HG03575 (cell line): ENCODE measurements around the gene MBD1.
"Not testable (repeated sequence)": the region's sequence is repeated elsewhere in the genome, so short reads cannot be mapped to it uniquely, and the experiment has no call there.

Experiments
- ATAC-seq: cut with Tn5 transposase; IDR thresholded peaks from one replicate; pipeline ENCODE4 v1.9.1; 2021; ENCODE audit not compliant: unreplicated experiment, insufficient number of reproducible peaks, low FRiP score; ENCODE audit errors: extremely low read depth

MBD1 gene, protein sequence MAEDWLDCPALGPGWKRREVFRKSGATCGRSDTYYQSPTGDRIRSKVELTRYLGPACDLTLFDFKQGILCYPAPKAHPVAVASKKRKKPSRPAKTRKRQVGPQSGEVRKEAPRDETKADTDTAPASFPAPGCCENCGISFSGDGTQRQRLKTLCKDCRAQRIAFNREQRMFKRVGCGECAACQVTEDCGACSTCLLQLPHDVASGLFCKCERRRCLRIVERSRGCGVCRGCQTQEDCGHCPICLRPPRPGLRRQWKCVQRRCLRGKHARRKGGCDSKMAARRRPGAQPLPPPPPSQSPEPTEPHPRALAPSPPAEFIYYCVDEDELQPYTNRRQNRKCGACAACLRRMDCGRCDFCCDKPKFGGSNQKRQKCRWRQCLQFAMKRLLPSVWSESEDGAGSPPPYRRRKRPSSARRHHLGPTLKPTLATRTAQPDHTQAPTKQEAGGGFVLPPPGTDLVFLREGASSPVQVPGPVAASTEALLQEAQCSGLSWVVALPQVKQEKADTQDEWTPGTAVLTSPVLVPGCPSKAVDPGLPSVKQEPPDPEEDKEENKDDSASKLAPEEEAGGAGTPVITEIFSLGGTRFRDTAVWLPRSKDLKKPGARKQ

DNA sequence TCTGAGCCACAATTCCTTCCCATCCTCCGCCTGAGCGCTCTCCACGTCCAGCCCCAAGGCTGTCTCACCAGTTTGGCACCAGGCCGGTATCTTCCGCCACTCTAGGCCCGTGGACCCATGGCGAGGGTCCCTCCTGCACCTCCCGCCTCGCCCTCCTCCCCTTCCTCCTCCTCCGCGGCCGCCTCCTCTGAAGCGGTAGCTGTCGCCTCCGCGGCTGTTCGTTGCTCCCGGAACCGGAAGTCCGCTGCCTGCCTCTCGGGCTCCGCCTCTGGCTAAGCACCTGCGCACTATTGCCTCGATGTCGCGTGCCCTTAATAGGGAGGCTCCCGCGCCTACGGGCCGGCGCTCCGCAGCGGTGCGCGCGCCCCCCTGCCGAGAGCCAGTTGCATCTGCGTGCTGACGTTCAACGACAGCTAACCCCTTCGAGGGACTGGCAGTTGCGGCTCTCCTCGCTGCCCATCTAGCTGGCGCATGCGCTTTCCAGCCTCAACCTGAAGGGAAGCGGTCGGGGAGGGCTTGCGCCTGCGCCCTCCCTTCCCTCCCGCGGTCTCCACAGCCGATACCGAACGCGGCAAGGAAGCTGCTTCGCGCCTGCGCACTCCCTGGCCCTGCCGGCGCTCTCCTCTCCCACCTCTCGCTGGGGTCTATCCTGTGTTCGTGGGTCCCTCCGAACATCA lies at the start of gene MBD1:
TSS of gene MBD1 (minus strand) at position 229 of the 677 bp plus-strand sequence. CDS start 1,531 bp downstream, outside the sequence.
- ATAC-seq = peak; percentile 87

DNA sequence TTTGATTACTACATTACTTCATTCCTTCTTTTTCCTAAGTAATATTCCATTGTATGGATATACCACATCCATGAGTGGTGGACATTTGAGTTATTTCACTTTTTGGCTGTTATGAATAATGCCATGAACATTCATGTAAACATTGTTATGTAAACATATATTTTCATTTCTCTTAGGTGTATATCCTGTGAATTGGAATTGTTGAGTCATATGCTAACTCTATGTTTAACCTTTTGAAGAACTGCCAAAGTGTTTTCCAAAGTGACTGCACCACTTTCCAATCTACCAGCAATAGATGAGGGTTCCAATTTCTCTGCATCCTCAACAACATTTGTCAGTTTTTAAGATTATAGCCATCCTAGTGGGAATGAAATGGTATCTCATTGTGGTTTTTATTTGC lies 48.9 kb upstream of the MBD1 start:
- no peak for ATAC-seq

DNA sequence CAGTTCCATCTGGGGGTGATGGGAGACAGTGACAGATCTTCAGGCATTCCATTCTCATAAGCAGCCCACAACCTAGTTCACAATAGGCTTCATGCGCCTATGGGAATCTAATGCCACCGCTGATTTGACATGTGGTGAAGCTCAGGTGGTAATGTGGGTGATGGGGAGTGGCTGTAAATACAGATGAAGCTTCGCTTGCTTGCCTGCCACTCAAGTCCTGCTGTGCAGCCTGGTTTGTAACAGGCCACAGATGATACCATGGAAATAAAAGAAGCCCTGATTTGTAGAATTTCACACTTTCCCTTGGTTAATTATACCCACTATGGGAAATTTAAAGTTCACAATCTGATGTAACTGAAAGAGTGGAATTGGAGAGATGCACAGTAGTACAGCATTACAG lies 46.7 kb upstream of the MBD1 start:
- ATAC-seq = no peak

DNA sequence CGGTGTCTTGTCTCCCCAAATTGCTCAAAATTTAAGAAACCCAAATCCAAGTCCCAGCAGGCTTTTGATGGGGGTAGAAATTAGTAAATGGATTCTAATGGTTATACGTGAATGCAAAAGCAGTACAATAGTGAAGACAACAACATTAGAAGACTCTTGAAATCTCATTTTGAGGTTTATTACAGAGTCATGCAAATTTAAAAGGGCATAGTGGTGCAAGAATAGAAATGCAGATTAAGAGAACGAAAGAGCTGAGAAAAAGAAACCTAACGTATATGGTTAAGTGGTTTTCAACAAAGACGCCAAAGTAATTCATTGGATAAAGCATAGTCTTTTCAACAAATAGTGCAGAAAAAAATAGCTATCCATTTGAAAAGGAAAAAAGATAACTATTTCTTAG lies 39.4 kb upstream of the MBD1 start:
- ATAC-seq = no peak

DNA sequence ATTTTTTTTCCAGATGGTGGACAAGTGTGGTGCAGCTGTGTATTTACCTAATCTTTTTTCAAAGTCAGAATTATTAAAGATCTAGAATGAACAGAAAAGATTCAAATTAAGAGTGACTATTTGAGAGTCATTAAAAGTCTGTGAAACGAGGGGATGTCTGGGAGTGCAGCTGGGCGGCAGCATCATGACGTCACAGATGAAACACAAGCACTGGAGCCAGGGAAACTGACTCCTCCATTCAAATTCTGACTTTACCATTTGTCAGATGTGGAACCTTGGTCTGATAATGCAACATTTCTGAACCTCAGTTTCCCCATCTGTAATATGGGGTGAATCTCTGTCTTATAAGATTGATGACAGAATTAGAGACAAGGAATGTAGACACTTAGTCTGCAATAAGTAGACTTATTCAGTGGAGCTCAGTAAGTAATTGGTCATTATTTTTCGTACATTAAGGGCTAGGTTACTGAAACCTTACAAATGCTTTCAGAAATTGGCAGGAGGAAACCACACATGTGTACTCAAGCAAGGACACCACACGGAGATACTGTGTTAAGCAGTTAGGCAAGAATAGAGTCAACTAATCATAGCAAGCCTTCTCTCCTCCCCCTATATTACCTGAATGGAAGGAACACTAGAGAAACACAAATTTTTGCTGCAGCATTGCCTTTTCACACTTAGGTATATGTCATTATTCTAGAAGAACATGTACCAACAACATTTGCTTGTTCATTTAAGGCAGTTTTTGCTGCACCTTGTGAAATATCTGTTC lies 34.0 kb upstream of the MBD1 start:
- ATAC-seq = peak; percentile 41

DNA sequence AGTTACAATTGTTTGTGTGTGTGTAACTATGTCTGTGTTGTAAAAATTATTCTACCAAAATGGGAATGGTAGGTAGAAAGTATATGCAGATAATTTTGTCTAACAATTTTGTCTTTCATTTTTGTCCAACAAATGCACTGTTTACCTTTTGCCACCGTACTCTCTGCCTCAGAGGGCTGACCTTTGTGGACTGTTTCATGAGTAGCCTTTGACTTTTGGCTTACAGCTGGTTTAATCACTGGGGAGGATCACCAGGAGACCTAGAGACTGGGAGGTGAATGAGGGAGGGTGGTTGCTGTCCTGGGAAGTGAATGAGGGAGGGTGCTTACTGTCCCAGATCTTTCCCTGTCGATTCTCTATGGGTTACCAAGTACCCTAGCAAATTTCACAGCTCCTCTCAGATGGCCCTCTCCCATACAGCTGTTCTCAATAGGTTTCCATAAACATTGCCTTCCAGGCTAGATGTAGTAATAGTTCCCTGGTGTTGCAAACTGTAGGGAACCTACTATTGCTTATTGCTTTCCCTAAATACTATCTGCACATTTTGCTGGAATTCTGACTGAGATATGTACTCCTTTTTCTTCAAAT lies 32.6 kb upstream of the MBD1 start:
- no peak for ATAC-seq

DNA sequence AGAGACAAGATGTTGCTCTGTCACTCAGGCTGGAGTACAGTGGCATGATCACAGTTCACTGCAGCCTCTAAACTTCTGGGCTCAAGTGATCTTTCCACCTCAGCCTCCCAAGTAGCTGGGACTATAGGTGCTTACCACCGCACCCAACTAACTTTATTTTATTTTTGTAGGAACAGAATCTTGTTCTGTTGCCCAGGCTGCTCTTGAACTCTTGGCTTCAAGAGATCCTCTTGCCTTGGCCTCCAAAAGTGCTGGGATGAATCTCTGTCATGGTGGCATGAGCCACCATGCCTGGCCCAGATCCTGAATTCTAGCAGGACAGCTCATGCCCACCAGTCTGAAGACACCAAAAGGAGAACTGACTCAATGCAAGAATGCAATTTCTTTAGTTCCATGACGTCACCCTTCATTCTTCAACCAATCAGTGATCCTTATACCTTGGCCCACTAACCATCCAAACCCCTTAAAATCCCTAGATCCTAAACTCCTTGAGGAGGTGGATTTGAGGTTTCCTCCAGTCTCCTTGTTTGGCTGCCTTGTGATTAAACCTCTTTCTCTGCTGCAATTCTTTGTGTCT lies 31.8 kb upstream of the MBD1 start:
- no peak for ATAC-seq

DNA sequence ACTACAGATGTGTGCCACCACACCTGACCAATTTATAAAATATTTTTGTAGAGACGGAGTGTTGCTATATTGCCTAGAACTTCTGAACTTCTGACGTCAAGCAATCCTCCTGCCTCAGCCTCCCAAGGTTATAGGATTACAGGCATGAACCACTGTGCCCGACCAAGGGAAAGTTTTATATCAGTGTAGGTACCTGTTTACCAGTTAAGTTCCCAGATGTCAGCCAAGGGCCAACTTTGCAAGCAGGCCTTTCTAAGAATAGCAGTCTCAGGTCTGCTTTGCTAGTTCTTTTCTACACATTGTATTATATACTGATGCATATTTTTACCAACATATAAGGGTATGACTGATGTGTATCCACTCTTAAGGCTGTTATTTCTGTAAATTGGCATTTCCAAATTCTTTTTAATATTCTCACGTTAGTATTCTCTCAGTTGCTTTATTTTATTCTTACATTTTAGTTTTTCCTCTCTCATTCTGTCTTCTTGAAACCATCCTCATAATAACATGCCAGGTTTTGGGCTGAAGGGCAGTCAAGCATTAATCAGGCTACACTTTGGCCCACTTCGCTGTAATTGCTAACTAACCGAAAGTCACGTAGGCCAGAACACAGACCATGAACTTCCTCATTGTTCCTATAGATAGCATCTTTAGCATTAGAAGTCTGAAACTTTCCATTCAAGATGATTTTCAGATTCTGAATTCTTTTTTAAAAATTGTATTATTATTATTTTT lies 31.1 kb upstream of the MBD1 start:
- peak; percentile 62 for ATAC-seq

DNA sequence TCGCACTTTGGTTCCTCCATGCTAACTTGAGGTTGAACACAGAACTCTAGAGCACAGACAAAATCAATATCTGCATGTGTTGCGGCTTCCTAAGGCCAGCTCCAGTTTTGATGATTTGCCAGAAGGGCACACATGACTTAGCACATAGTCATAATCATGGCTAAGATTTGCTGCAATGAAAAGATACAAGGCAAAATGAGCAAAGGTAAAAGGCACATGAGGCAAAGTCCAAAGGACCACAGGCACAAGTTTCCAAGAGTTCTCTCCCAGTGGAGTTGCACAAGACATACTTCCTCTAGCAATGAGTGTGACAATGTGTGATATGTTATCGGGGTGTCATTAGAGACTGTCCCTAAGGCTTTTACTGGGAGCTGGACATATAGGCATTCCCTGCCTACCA lies 30.3 kb upstream of the MBD1 start:
- ATAC-seq = no peak

DNA sequence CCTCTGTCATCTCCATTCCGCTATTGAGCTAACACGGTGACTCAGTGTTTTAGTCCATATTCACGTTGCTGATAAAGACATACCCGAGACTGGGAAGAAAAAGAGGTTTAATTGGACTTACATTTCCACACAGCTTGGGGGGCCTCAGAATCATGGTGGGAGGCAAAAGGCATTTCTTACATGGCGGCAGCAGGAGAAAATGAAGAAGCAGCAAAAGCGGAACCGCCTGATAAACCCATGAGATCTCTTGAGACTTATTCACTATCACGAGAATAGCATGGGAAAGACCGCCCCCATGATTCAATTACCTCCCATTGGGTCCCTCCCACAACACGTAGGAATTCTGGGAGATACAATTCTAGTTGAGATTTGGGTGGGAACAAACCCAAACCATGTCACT lies 28.8 kb upstream of the MBD1 start:
- ATAC-seq = no peak

DNA sequence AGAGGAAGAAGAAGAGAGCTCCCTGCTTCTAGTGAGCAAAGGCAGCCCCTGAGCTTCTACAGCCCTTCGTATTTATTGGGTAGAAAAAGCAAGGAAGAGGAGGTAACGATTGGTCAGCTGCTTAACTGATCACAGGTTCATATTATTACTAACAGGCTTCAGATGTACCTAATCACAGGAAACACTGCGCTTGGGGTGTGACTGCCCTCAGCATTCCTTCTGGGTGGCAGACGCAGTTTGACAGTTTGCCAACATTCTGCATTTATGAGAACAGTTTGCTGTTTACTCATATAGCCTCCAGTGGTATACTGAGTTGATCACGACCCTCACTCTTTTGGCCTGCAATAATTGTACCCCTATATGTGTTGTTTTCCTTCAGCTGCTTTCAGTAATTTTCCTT lies 27.5 kb upstream of the MBD1 start:
- not testable (repeated sequence) for ATAC-seq

DNA sequence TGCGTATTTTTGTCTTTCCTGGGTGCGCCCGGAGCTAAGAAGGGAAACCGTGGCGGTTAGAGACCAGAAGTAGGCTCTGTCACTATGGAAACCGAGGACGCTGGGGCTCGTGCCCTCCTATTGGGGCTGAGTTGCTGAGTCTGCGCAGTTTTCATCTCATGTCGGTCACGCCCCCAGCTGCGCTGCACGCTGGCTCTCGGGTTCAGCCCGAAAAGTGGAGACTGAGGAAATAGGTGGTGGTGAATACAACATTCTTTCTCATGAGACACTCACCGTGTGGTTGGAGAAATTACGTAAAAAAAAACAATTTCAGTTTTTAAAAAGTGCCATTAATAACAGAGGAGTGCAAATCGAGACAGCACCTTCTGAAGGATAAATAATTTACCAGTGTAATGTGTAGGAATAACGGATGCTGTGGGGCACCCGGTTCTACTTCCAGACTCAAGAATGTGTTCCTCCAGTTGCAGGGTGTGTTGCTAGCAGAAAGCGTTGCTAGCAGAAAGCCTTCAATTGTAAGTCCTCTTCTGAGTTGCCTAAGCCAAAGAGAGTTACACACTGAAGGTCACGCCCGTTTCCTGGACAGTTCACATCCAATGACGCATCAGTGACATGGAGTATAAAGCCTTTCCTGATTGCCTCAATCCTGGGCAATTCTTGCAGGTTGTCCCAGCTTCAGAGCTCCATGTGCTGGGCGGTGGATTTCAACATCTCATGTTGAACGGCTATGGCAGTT lies 26.6 kb upstream of the MBD1 start:
- peak; percentile 67 for ATAC-seq

DNA sequence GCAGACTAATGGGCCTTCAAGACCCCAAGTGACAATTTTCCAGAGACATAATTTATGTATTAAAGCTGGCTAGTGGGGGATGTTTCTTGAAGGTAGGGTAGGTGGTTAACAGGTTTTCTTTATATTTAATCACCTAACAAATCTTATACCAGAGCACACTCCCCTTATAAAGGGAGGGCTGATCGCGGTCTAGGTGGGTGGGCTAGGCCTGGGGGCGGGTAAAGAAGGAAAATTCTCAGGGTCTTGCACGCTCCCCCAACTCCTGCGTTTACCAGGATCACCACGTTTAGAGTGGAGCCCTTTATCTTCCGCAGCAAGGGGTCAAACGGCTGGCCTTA lies 26.0 kb upstream of the MBD1 start:
- ATAC-seq = no peak

DNA sequence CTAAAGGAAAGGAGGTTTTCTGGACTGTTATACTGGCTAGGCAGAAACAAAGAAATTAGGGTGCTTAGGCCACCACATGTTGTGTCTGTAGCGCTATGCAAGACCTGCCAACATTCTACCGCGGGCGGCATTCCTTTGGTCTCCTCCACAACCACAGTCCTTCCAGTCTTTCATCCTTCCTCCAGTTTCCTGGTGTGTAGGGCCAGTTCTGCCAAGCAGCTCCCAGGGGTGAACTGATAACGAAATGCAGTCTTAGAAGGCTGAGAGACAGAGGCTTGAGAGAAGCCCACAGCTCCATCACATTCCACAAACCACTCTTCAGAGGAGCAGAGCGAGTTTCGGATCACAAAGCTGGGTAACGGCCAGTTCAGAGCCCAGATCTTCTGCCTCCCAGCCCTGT lies 25.6 kb upstream of the MBD1 start:
- ATAC-seq = no peak

DNA sequence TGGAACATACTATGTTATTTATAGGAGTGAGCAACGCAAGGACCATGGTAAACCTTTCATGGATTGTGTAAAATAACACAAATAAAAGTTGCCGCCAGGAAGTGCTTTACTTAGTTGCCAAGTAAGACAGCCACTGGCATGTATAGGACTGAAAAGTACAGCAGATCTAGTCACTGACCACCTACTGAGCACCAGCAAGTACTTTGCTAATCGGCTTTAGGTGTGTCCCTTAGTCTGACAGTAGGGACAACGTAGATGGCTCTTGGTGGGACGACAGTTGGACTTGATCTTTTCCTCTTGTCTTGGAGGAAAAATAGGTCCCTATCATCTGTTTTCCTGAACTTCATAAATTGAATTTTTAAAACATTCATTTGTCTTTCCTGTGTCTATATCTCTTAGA lies 19.8 kb upstream of the MBD1 start:
- no peak for ATAC-seq

DNA sequence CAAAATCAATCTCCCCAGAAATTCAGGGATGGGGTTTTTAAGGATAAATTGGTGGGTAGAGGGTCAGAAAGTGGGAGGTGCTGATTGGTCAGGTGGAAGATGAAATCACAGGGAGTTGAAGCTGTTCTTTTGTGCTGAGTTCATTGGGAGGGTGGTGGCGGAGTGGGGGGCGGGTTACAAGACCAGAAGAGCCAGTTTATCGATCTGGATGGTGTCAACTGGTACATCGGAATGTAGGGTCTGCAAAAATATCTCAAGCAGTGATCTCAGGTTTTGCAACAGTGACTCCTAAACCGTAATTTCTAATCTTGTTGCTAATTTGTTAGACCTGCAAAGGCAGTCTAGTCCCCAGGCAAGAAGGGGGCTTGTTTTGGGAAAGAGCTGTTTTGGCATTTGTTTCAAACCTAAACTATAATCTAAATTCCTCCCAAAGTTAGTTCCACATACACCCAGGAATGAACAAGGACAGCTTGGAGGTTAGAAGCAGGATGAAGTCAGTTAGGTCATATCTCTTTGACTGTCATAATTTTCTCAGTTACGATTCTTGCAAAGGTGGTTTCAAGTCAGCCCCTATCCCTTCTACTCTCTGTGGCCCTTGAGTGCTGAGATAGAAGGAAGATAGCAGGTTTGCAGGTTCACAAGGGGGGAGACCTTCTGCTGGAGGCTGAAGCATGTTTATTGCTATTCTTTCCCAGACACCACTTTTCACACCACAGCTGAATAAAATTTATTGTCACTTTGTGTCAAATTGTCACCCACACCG lies 18.5 kb upstream of the MBD1 start:
- ATAC-seq = no peak
